ENCODE data around the gene MAPKAPK2.

DNA sequence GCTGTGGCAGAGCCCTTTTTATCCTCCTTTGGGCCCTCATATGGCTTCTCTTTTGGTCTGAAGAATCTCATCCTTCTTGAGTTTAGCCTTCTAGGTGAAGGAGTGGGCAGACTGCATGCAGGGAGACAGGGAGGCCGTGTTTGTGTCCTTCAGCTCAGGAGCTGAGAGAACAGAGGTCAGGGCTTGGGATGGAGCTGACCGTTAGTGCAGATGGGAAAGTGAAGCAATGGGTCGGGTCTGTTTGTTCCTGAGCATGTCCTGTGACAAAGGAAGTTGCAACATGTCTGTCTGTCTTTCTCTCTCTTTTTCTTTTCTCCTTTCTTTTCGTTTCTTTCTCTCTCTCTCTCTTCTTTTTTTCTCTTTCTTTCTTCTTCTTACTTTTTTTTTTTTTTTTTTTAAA lies 14.9 kb downstream of the MAPKAPK2 start:
- TF ChIP-seq, protein P1, sequence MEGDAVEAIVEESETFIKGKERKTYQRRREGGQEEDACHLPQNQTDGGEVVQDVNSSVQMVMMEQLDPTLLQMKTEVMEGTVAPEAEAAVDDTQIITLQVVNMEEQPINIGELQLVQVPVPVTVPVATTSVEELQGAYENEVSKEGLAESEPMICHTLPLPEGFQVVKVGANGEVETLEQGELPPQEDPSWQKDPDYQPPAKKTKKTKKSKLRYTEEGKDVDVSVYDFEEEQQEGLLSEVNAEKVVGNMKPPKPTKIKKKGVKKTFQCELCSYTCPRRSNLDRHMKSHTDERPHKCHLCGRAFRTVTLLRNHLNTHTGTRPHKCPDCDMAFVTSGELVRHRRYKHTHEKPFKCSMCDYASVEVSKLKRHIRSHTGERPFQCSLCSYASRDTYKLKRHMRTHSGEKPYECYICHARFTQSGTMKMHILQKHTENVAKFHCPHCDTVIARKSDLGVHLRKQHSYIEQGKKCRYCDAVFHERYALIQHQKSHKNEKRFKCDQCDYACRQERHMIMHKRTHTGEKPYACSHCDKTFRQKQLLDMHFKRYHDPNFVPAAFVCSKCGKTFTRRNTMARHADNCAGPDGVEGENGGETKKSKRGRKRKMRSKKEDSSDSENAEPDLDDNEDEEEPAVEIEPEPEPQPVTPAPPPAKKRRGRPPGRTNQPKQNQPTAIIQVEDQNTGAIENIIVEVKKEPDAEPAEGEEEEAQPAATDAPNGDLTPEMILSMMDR (IDR thresholded peaks at IDR 0.05): no peak
- no peak for TF ChIP-seq POLR2A (IDR thresholded peaks at IDR 0.05)
- TF ChIP-seq POLR2AphosphoS5 (IDR thresholded peaks at IDR 0.05): peak; percentile 62
- TF ChIP-seq EP300 (IDR thresholded peaks at IDR 0.05): no peak
